Measurements from ENCODE around the gene SIDT2.

The SIDT2 gene

DNA sequence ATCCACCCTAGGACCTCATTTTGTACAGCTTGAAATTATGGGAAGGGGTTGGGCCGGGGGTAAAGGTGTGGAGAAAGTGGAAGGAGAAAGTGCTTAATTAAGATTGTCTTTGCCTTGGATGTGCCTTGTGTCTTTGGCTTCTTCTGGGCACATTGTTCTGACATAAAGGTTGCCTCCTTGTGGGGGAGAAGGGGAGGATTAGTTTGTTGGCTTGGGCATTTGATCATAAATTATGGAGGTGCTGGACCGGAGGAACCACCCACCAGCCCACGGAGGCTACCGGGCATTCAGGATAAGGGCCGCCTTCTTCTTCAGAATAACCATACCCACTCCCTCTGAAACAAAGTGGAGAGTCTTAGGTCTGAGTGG, 33.2 kb upstream of the SIDT2 start:
- H3K9ac ChIP-seq (ENCODE audit: low read depth in 1 of 2, low read length in 2 of 2), result peak overlapping the region; percentile 89 to 90
- no peaks in the 10 kb centered on the region for H3K9me3 ChIP-seq (ENCODE audit: control insufficient read depth in 1 of 2, low read length in 2 of 2)
- peak overlapping the region; percentile 97 to 99 for H3K4me3 ChIP-seq (ENCODE audit: low read depth in 1 of 2, low read length in 2 of 2)
- H3K4me1 ChIP-seq (ENCODE audit: control insufficient read depth in 1 of 2, insufficient read depth in 2 of 2, low read length in 2 of 2), result peaks cover 13 to 19% of the 10 kb centered on the region in 2 donors
- no peaks in the 10 kb centered on the region for H3K27me3 ChIP-seq (ENCODE audit: control insufficient read depth in 1 of 2, insufficient read depth in 2 of 2, low read length in 2 of 2)
- H3K27ac ChIP-seq (ENCODE audit: low read depth, low read length), result peak overlapping the region; percentile 91
- peaks cover 0 to 11% of the 10 kb centered on the region in 2 donors for H3K36me3 ChIP-seq (ENCODE audit: control insufficient read depth in 1 of 2, insufficient read depth in 2 of 2, low read length in 2 of 2)

DNA sequence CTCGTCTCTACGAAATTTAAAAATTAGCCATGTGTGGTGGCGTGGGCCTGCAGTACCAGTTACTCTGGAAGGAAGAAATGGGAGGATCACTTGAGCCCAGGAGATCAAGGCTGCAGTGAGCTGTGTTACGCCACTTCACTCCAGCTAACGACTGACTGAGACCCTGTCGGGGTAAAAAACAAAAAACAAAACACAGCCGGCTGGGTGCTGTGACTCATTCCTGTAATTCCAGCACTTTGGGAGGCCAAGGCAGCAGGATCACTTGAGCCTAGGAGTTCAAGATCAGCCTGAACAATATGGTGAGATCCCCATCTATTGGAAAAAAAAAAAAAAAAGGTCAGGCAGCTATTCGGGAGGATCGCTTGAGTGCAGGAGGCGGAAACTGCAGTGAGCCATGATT, 32.0 kb upstream of the SIDT2 start:
- H3K4me1 ChIP-seq (ENCODE audit: control insufficient read depth in 1 of 2, insufficient read depth in 2 of 2, low read length in 2 of 2), result peaks cover 13 to 19% of the 10 kb centered on the region in 2 donors
- H3K27me3 ChIP-seq (ENCODE audit: control insufficient read depth in 1 of 2, insufficient read depth in 2 of 2, low read length in 2 of 2), result no peaks in the 10 kb centered on the region
- no peak overlapping the region for H3K27ac ChIP-seq (ENCODE audit: low read depth, low read length)
- H3K9ac ChIP-seq (ENCODE audit: low read depth in 1 of 2, low read length in 2 of 2), result no peak overlapping the region
- peak overlapping the region in 1 of 2 donors; percentile 97 for H3K4me3 ChIP-seq (ENCODE audit: low read depth in 1 of 2, low read length in 2 of 2)
- H3K9me3 ChIP-seq (ENCODE audit: control insufficient read depth in 1 of 2, low read length in 2 of 2), result no peaks in the 10 kb centered on the region
- H3K36me3 ChIP-seq (ENCODE audit: control insufficient read depth in 1 of 2, insufficient read depth in 2 of 2, low read length in 2 of 2), result peaks cover 0 to 11% of the 10 kb centered on the region in 2 donors

DNA sequence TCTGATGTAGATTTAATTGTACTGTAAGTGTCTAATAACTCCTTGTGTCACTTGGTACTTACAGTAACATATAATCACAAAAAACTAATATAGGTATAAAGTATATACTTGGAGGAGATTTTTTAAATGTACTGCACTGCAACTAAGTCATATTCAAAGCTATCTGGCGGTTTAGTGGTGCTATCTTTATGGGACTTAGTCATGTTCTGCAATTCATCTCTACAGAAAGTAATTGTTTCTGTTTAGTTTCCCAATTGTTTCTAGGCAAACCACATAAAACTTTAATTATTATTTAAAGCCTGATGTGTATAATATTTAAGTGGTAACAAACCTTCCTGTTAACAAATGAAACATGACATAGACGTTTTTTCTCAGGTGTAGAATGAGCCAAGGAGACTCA, 26.5 kb upstream of the SIDT2 start:
- H3K4me3 ChIP-seq (ENCODE audit: low read depth in 1 of 2, low read length in 2 of 2), result no peak overlapping the region
- H3K27ac ChIP-seq (ENCODE audit: low read depth, low read length), result no peak overlapping the region
- no peaks in the 10 kb centered on the region for H3K9me3 ChIP-seq (ENCODE audit: control insufficient read depth in 1 of 2, low read length in 2 of 2)
- H3K36me3 ChIP-seq (ENCODE audit: control insufficient read depth in 1 of 2, insufficient read depth in 2 of 2, low read length in 2 of 2), result peaks cover 4 to 14% of the 10 kb centered on the region in 2 donors
- no peaks in the 10 kb centered on the region for H3K27me3 ChIP-seq (ENCODE audit: control insufficient read depth in 1 of 2, insufficient read depth in 2 of 2, low read length in 2 of 2)
- H3K4me1 ChIP-seq (ENCODE audit: control insufficient read depth in 1 of 2, insufficient read depth in 2 of 2, low read length in 2 of 2), result peaks cover 5 to 7% of the 10 kb centered on the region in 2 donors
- H3K9ac ChIP-seq (ENCODE audit: low read depth in 1 of 2, low read length in 2 of 2), result no peak overlapping the region

DNA sequence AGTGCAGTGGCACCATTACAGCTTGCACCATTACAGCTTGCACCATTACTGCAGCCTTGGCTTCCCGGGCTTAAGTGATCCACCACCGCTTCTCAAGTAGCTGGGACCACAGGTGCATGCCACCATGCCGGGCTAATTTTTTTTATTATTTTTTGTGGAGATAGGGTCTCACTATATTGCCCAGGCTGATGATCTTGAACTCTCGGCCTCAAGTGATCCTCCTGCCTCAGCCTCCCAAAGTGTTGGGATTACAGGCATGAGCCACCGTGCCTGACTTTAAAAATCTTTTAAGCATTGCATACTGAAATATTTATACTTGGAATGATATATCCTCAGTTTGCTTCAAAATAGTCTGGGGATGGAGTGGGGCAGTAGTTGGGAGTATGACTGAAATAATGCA, 24.1 kb upstream of the SIDT2 start:
- Histone ChIP-seq H3K4me3 (ENCODE audit: low read depth in 1 of 2, low read length in 2 of 2) (no peak overlapping the region), H3K27me3 (ENCODE audit: control insufficient read depth in 1 of 2, insufficient read depth in 2 of 2, low read length in 2 of 2) (no peaks in the 10 kb centered on the region), H3K9ac (ENCODE audit: low read depth in 1 of 2, low read length in 2 of 2) (no peak overlapping the region), H3K36me3 (ENCODE audit: control insufficient read depth in 1 of 2, insufficient read depth in 2 of 2, low read length in 2 of 2) (peaks cover 10% of the 10 kb centered on the region in 2 donors), H3K9me3 (ENCODE audit: control insufficient read depth in 1 of 2, low read length in 2 of 2) (no peaks in the 10 kb centered on the region), H3K27ac (ENCODE audit: low read depth, low read length) (no peak overlapping the region), H3K4me1 (ENCODE audit: control insufficient read depth in 1 of 2, insufficient read depth in 2 of 2, low read length in 2 of 2) (no peaks in the 10 kb centered on the region)

DNA sequence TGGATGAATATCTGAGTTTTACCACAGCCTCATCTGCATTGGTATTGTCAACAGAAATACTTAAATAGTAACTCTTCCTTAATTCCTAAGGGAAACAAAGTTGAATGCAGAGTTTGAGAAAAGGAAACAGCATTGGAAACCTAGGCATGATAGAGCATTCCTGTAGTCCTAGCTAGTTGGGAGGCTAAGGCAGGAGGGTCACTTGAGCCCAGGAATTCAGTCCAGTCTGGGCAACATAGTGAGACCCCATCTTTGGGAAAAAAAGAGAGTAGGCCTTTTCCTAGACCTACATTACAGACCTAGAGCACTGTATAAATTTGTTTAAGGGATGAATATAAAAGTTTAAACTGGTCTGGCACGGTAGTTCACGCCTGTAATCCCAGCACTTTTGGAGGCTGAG, 21.0 kb upstream of the SIDT2 start:
- Histone ChIP-seq H3K9ac (ENCODE audit: low read depth in 1 of 2, low read length in 2 of 2) (no peak overlapping the region), H3K9me3 (ENCODE audit: control insufficient read depth in 1 of 2, low read length in 2 of 2) (no peaks in the 10 kb centered on the region), H3K27ac (ENCODE audit: low read depth, low read length) (no peak overlapping the region), H3K4me1 (ENCODE audit: control insufficient read depth in 1 of 2, insufficient read depth in 2 of 2, low read length in 2 of 2) (no peaks in the 10 kb centered on the region), H3K36me3 (ENCODE audit: control insufficient read depth in 1 of 2, insufficient read depth in 2 of 2, low read length in 2 of 2) (peaks cover 22 to 28% of the 10 kb centered on the region in 2 donors), H3K27me3 (ENCODE audit: control insufficient read depth in 1 of 2, insufficient read depth in 2 of 2, low read length in 2 of 2) (no peaks in the 10 kb centered on the region), H3K4me3 (ENCODE audit: low read depth in 1 of 2, low read length in 2 of 2) (no peak overlapping the region)

DNA sequence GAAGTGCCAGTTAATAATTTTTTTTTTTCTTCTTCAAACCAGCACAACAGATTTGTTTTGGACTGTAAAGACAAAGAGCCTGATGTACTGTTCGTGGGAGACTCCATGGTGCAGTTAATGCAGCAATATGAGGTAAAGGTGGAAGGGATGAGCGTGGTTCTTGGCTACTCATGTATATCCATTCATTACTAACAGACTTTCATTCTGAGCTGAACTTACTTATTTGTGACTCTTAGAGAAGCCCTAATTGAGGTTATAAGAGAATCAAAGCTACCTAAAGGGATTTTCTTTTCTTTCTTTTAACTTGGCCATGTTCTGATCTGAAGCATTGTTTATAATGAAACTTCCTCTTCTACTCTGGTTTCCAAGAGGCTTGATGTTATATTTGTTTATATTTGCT, 18.7 kb upstream of the SIDT2 start:
- peaks cover 27 to 42% of the 10 kb centered on the region in 2 donors for H3K36me3 ChIP-seq (ENCODE audit: control insufficient read depth in 1 of 2, insufficient read depth in 2 of 2, low read length in 2 of 2)
- H3K9me3 ChIP-seq (ENCODE audit: control insufficient read depth in 1 of 2, low read length in 2 of 2), result no peaks in the 10 kb centered on the region
- H3K4me1 ChIP-seq (ENCODE audit: control insufficient read depth in 1 of 2, insufficient read depth in 2 of 2, low read length in 2 of 2), result no peaks in the 10 kb centered on the region
- no peak overlapping the region for H3K9ac ChIP-seq (ENCODE audit: low read depth in 1 of 2, low read length in 2 of 2)
- H3K27ac ChIP-seq (ENCODE audit: low read depth, low read length), result no peak overlapping the region
- no peak overlapping the region for H3K4me3 ChIP-seq (ENCODE audit: low read depth in 1 of 2, low read length in 2 of 2)
- H3K27me3 ChIP-seq (ENCODE audit: control insufficient read depth in 1 of 2, insufficient read depth in 2 of 2, low read length in 2 of 2), result no peaks in the 10 kb centered on the region

DNA sequence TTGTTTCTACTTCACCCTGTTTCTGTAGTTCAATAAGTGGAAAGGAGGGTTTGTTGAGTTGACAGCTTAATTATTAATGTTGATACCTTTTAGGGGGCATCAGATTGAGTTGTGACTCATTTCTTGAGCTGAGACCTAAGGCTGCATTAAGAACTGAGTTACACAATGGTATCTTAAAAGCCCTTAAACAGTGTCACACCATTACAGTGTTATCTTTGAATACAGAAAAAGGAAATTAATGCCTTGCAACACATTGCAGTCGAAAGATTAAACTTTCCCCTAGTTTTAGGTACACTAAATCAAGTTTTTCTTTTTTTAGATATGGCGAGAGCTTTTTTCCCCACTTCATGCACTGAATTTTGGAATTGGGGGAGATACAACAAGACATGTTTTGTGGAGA, 17.7 kb upstream of the SIDT2 start:
- Histone ChIP-seq H3K27me3 (ENCODE audit: control insufficient read depth in 1 of 2, insufficient read depth in 2 of 2, low read length in 2 of 2) (no peaks in the 10 kb centered on the region), H3K4me3 (ENCODE audit: low read depth in 1 of 2, low read length in 2 of 2) (no peak overlapping the region), H3K9ac (ENCODE audit: low read depth in 1 of 2, low read length in 2 of 2) (no peak overlapping the region), H3K9me3 (ENCODE audit: control insufficient read depth in 1 of 2, low read length in 2 of 2) (no peaks in the 10 kb centered on the region), H3K27ac (ENCODE audit: low read depth, low read length) (no peak overlapping the region), H3K36me3 (ENCODE audit: control insufficient read depth in 1 of 2, insufficient read depth in 2 of 2, low read length in 2 of 2) (peaks cover 27 to 45% of the 10 kb centered on the region in 2 donors), H3K4me1 (ENCODE audit: control insufficient read depth in 1 of 2, insufficient read depth in 2 of 2, low read length in 2 of 2) (no peaks in the 10 kb centered on the region)

DNA sequence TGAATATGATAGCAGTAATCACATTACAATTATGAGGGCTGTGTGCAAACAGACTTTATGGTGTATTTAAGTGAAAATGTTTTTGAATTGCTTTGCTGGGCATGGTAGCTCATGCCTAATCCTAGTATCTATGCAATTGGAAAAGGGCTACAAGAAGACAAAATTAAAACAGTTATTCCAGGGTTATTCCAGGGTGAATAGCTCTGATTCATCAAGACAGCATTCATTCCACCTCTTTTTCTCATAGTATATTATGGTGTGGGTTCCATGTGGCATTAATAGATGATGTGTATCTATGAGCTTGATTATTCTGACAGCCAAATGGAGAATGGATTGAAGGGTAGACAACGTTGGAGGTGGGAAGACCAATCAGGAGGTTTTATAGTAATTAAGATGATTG, 12.1 kb upstream of the SIDT2 start:
- Histone ChIP-seq H3K9me3 (ENCODE audit: control insufficient read depth in 1 of 2, low read length in 2 of 2) (no peaks in the 10 kb centered on the region), H3K36me3 (ENCODE audit: control insufficient read depth in 1 of 2, insufficient read depth in 2 of 2, low read length in 2 of 2) (peaks cover 25 to 69% of the 10 kb centered on the region in 2 donors), H3K9ac (ENCODE audit: low read depth in 1 of 2, low read length in 2 of 2) (no peak overlapping the region), H3K27me3 (ENCODE audit: control insufficient read depth in 1 of 2, insufficient read depth in 2 of 2, low read length in 2 of 2) (no peaks in the 10 kb centered on the region), H3K4me1 (ENCODE audit: control insufficient read depth in 1 of 2, insufficient read depth in 2 of 2, low read length in 2 of 2) (peaks cover 6 to 7% of the 10 kb centered on the region in 2 donors), H3K27ac (ENCODE audit: low read depth, low read length) (no peak overlapping the region), H3K4me3 (ENCODE audit: low read depth in 1 of 2, low read length in 2 of 2) (no peak overlapping the region)

DNA sequence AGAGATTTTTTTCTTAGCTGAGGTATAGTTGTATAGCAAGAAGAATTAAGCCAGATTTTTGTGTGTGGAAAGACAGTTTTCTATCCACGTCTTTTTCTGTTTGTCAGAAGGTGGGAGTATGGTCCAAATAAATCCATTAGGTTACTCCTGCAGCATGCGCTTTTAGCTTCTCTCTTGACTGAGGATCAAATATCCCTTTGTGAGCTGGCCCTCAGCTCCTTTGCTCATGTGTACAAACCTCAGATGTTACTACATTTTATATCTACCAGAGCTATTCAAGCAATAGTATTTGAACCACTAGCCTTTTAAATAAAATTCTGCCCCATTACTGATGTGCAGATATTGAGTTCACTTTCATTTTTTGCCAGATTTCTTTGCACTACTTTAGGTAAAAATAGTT, 8.8 kb upstream of the SIDT2 start:
- Histone ChIP-seq H3K36me3 (ENCODE audit: control insufficient read depth in 1 of 2, insufficient read depth in 2 of 2, low read length in 2 of 2) (peaks cover 14 to 50% of the 10 kb centered on the region in 2 donors), H3K9ac (ENCODE audit: low read depth in 1 of 2, low read length in 2 of 2) (no peak overlapping the region), H3K4me1 (ENCODE audit: control insufficient read depth in 1 of 2, insufficient read depth in 2 of 2, low read length in 2 of 2) (peaks cover 19 to 21% of the 10 kb centered on the region in 2 donors), H3K27me3 (ENCODE audit: control insufficient read depth in 1 of 2, insufficient read depth in 2 of 2, low read length in 2 of 2) (no peaks in the 10 kb centered on the region), H3K27ac (ENCODE audit: low read depth, low read length) (no peak overlapping the region), H3K9me3 (ENCODE audit: control insufficient read depth in 1 of 2, low read length in 2 of 2) (no peaks in the 10 kb centered on the region), H3K4me3 (ENCODE audit: low read depth in 1 of 2, low read length in 2 of 2) (no peak overlapping the region)

DNA sequence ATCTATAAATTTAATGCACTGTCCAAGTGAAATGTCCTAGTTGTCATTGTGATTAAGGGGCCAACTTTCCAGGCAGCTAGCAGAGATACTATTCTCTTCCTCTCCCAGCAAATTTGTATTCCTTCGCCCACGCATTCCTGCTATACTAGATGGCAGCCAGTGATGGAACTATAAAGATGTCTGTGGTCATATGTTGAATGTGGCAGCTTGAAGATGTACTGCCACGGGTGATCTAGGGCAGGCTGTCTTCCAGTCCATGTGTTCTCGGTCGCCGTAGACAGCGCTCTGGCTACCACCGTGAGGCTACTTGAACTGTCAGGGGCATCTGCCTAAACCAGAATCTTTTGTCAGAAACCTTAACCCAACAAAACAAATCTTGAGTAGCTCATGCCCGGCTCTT, 8.3 kb upstream of the SIDT2 start:
- H3K36me3 ChIP-seq (ENCODE audit: control insufficient read depth in 1 of 2, insufficient read depth in 2 of 2, low read length in 2 of 2), result peaks cover 14 to 48% of the 10 kb centered on the region in 2 donors
- no peak overlapping the region for H3K27ac ChIP-seq (ENCODE audit: low read depth, low read length)
- H3K9me3 ChIP-seq (ENCODE audit: control insufficient read depth in 1 of 2, low read length in 2 of 2), result no peaks in the 10 kb centered on the region
- H3K9ac ChIP-seq (ENCODE audit: low read depth in 1 of 2, low read length in 2 of 2), result no peak overlapping the region
- no peaks in the 10 kb centered on the region for H3K27me3 ChIP-seq (ENCODE audit: control insufficient read depth in 1 of 2, insufficient read depth in 2 of 2, low read length in 2 of 2)
- H3K4me1 ChIP-seq (ENCODE audit: control insufficient read depth in 1 of 2, insufficient read depth in 2 of 2, low read length in 2 of 2), result peaks cover 19 to 21% of the 10 kb centered on the region in 2 donors
- no peak overlapping the region for H3K4me3 ChIP-seq (ENCODE audit: low read depth in 1 of 2, low read length in 2 of 2)

DNA sequence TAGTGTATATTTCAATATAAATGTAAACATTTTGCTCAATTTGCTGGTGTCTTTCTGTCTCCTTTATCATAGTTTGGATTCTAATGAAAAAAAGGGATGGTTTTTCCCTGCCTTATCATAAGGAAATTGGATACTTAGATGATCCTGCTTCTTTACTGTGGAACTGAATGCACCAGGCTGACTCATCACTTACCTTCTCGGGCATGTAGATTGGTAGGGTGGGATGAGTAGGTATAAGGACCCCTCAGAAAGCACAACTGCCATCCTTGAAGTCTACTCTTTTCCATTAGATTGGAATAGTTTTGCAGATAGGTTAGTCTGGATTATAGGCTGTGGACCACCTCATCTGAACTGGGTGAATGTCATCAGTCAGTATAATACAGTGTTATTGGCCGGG, 7.5 kb upstream of the SIDT2 start:
- no peak overlapping the region for H3K4me3 ChIP-seq (ENCODE audit: low read depth in 1 of 2, low read length in 2 of 2)
- no peak overlapping the region for H3K27ac ChIP-seq (ENCODE audit: low read depth, low read length)
- no peak overlapping the region for H3K9ac ChIP-seq (ENCODE audit: low read depth in 1 of 2, low read length in 2 of 2)
- H3K4me1 ChIP-seq (ENCODE audit: control insufficient read depth in 1 of 2, insufficient read depth in 2 of 2, low read length in 2 of 2), result peaks cover 19 to 21% of the 10 kb centered on the region in 2 donors
- H3K36me3 ChIP-seq (ENCODE audit: control insufficient read depth in 1 of 2, insufficient read depth in 2 of 2, low read length in 2 of 2), result peaks cover 14 to 41% of the 10 kb centered on the region in 2 donors
- no peaks in the 10 kb centered on the region for H3K9me3 ChIP-seq (ENCODE audit: control insufficient read depth in 1 of 2, low read length in 2 of 2)
- no peaks in the 10 kb centered on the region for H3K27me3 ChIP-seq (ENCODE audit: control insufficient read depth in 1 of 2, insufficient read depth in 2 of 2, low read length in 2 of 2)
